HG02763 (cell line): ENCODE data around the gene BCL3.

Experiments
- ATAC-seq: cut with Tn5 transposase; IDR thresholded peaks from one replicate; pipeline ENCODE4 v1.9.1; 2021; ENCODE audit warnings: mild to moderate bottlenecking, moderate library complexity; ENCODE audit not compliant: unreplicated experiment

Gene BCL3

GRCh38 chr19:44741258-44741731 lies 7.2 kb upstream of the BCL3 start:
- no peak for ATAC-seq

DNA sequence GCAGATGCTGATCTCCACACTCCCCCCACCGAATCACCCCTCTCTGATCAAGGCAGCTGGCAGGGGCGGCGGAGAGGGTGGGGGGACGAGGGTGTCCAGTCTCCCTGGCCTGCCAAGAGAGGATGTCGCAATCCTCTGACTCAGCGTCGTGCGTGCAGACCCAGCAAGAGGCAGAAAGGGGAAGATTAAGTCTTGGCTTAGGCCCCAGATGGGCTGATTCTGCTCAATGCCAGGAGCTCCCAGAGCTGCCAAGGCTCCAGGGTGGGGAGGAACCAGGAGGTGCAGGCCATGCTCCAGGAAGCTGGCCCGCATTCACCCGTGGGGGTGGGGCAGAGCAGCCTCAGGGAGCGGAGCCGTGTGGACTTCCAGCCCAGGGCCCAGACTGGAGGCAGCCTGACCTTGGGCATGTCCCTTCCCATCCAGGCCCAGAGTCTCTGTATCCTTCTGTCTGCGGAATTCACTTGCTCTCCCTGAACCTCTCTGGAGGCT lies 6.6 kb upstream of the BCL3 start:
- ATAC-seq = no peak

- ATAC-seq = no peak
Observed at GRCh38 chr19:44742330-44743061, 6.0 kb upstream of the BCL3 start.

DNA sequence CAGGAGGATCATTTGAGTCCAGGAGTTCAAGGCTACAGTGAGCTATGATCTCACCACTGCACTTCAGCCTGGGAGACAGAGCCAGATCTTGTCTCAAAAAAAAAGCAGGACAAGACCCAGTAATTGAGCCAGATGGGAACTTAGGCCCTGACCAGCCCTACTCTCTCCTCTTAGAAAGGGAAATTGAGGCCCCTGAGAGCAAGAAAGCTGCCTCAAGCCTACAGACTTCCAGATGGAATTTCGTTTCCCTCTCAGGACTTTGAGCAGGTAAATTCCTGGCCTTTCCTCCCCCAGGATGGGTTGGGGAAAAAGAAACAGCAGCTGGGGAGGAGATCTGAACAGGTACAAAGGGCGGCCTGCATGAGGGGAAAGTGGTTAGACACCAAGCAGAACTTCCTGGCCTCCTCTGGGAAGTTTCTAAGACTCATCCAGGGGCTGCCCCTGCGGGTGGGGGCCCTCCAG lies 3.6 kb upstream of the BCL3 start:
- ATAC-seq = no peak

DNA sequence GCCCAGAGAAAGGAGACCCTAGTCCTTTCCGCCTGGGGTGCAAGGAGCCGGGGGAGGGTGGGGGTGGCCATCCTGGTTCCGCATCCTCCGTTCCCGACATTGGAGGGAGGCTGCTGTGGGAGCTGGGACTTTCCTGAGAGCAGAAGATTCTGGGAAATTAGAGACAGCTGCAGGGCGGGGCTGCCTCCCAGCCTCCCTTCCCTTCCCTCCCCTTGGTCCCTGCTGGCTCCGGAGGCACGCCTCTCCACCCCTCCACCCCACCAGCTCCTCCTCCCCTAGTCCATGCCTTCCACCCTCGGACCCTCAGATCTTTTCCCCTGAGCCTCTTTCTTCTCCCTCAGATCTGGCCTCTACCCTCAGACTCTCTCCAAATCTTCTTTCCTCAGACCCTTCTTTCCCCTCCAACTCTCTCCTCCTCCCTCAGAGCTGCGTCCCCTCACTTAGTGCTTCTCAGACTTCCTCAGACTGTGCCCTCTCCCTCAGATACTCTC lies 3.1 kb upstream of the BCL3 start:
- no peak for ATAC-seq

DNA sequence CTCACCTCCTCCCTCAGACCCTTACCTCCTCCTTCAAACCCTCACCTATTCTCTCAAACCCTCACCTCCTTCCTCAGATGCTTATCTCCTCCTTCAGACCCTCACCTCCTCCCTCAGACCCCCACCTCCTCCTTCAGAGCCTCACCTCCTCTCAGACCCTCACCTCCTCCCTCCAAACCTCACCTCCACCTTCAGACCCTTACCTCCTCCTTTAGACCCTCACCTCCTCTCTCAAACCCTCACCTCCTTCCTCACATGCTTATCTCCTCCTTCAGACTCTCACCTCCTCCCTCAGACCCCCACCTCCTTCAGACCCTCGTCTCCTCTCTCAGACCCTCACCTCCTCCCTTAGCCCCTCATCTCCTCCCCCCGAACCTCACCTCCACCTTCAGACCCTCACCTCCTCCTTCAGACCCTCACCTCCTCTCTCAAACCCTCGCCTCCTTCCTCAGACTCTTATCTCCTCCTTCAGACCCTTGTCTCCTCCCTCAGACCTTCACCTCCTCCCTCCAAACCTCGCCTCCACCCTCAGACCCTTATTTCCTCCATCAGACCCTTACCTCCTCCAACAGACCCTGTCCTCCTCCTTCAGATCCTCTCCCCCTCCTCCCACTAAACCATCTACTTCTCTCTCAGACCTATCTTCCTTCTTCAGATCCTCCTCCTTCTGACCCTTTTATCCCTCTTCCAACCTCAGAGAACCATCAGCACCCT lies 2.5 kb upstream of the BCL3 start:
- ATAC-seq = no peak

GRCh38 chr19:44746616-44746945 lies 1.9 kb upstream of the BCL3 start:
- no peak for ATAC-seq

GRCh38 chr19:44746946-44747738 lies 1.4 kb upstream of the BCL3 start:
- ATAC-seq = peak; percentile 46

DNA sequence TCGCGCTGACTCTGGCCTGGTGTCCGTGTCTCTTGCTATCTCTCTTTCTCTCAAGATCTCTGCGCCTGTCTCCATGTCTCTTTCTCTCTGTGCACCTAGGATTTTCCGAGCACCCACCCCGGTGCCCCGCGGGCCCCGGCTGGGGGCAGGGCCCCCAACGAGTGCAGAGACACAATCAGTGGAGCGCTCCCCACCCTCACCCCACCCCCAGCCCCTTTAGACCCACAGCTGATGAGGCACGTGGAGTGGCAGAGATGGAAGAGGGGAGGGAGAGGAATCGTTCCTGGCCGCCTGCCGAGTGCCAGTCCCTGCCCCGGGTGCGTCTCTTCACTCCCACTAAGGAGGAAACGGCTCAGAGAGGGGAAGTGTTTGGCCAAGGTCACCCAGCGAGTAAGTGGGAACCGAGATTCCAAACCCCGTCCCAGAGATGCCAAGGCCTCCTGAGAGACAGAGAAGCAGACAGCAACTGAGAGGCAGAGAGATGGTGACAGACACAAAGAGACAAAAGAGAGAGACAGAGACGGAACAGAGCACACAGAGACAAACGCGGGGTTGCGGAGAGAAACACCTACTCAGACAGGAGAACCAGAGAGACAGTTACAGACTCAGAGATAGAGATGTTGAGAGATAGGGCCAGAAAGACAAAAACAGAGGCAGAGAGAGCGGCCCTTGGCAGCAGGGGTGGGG lies 626 bp upstream of the BCL3 start:
- ATAC-seq = peak; percentile 9

- ATAC-seq = no peak
Observed at GRCh38 chr19:44749292-44749691, 784 bp downstream of the BCL3 start.

- ATAC-seq = no peak
Observed at GRCh38 chr19:44749994-44750393, 1.5 kb downstream of the BCL3 start.

- no peak for ATAC-seq
Observed at GRCh38 chr19:44752123-44752815, 3.8 kb downstream of the BCL3 start.

GRCh38 chr19:44752816-44753625 lies 4.5 kb downstream of the BCL3 start:
- ATAC-seq = peak; percentile 59

GRCh38 chr19:44753626-44753931 lies 5.1 kb downstream of the BCL3 start:
- no peak for ATAC-seq

DNA sequence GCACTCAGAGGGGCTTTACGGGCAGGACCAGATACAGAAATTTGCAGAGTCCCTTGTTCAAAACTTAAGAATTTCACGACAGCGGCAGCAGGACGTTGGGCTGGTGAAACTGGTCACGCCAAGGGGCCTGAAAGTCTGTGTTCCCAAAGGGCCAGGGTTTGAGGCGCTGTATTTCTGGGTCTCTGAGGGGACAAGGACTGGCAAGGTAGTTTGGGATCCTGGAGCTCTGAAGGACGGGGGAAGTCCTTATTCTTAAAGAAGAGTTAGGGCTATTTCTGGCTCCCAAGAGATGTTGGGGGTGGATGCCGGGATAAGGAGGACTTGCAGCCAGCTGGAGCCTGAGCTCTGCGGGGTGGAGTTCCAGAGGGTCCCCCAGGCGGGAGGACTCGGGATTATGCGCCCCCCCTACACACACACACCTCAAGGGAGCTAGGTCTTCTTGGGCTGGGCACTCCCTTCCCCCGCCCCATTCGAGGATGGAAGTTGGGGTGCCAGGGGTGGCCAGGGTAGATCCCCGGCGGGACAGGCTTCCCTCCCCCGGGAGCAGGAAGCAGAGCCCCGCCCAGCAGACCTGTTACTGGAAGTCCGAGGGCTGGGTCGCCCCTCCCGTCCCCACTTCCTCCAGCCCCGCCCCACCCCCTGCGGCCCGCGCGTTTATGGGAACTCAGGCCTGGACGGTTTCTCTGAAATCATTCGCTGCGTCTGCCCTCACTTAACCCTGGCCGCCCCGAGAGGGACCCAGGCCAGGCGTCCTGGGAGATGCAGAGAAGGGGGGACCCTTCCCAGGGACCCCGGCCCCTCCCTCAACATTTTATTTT lies 5.6 kb downstream of the BCL3 start:
- peak; percentile 39 for ATAC-seq

DNA sequence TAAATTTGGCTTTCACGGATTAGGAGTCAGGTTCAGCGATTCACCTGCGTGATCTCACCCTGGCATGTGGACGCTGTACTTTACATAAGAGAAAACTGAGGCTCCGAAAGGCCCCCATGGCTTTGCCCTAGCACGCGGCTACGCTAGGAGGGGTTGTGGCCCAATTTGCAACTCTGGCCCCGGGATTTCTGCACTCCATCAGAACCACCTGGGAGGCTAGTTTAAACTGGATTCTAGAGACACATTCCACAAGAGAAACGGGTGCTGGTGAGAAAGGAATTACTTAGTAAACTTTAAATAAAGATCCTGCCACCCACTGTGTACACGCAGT lies 6.2 kb downstream of the BCL3 start:
- ATAC-seq = no peak

DNA sequence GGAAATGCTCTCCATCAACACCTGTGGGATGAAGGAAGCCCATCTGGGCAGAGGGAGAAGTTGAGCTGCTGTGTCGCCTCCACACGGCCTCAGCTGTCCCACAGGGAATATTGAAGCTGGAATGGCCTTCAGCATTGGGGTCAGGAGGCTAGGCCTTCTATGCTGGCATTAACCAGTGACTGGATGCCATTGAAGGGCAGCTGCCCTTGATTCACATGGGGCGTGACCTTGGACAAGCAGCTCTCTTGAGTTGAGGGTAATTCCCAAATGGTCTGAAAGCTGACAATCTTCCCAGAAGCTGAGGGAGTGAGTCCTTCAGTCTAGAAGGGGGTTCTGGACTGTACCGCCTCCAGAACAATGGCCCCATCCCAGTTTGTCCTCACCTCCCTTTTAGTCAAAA lies 6.7 kb downstream of the BCL3 start:
- no peak for ATAC-seq

DNA sequence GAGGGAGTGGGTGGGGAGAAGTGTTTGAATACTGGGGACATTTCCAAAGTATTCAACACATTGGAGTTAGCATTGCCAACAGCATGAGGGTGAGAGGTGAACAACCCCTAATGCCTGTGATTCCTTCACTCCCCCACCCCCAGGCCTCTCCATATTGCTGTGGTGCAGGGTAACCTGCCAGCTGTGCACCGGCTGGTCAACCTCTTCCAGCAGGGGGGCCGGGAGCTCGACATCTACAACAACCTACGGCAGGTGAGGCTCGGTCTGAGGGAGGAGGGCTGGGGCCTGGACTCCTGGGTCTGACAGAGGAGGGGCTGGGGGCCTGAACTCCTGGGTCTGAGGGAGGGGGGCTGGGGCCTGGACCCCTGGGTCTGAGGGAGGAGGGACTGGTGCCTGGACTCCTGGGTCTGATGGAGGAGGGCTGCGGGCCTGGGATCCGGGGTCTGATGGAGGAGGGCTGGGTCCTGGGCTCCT lies 7.6 kb downstream of the BCL3 start:
- ATAC-seq = no peak
